GM12874 (cell line): ENCODE results near the gene PLXNB3.

ENCODE experiments used
- CTCF ChIP-seq: IDR thresholded peaks from 2 replicates; pipeline ENCODE4 v1.5.1; 2011; ENCODE audit warnings: low read depth, mild to moderate bottlenecking, control low read depth, low read length, moderate library complexity; ENCODE audit not compliant: insufficient read depth

The PLXNB3 gene

GRCh38 chrX:153801669-153802068, 37.6 kb downstream of the PLXNB3 start:
- TF ChIP-seq CTCF, result no peak

GRCh38 chrX:153802513-153803045, 38.5 kb downstream of the PLXNB3 start:
- TF ChIP-seq CTCF, result no peak

- no peak for TF ChIP-seq CTCF
These were observed 39.4 kb downstream of the PLXNB3 start for GRCh38 chrX:153803211-153804099.

GRCh38 chrX:153804100-153804595, 40.1 kb downstream of the PLXNB3 start:
- TF ChIP-seq CTCF, result no peak

GRCh38 chrX:153804621-153805020, 40.6 kb downstream of the PLXNB3 start:
- TF ChIP-seq CTCF, result no peak

- no peak for TF ChIP-seq CTCF
These were observed 41.4 kb downstream of the PLXNB3 start for GRCh38 chrX:153805436-153805835.

GRCh38 chrX:153806999-153807575, 43.0 kb downstream of the PLXNB3 start:
- TF ChIP-seq CTCF, result no peak
